Parietal lobe (tissue), 2 donors: ENCODE data around the gene RASA1. TPM values are rescaled to one million over a fixed set of nuclear protein-coding genes. Genes with fewer than 3 reads are reported as not detected.

Source experiments
- small RNA-seq: library from RNA; depleted of rRNA; stranded (forward); fragments of <200 nt; gene quantifications from one replicate; pipeline ENCODE3, GENCODE V24; 2014; ENCODE audit warnings: low replicate concordance
- total RNA-seq: library from RNA; depleted of rRNA; stranded (reverse); fragments of >200 nt; gene quantifications from one replicate; pipeline ENCODE4 v1.2.3, GENCODE V29; 2014

The RASA1 gene
- total RNA-seq, result 81.4 TPM

GRCh38 chr5:87267574-87268125 lies at the start of gene RASA1:
Gene RASA1, plus strand, starts transcription at chr5:87267883. Its CDS starts 569 bp downstream, at chr5:87268452.

GRCh38 chr5:87412630-87413342 lies 145.1 kb downstream of the RASA1 start, which contains the start of gene CCNH:
Gene CCNH, minus strand, starts transcription at chr5:87412930. Its CDS starts 136 bp downstream, at chr5:87412794.

Small RNAs within 50 kb of the gene (small RNA-seq; reads per million reads assigned to genes)
- gene RN7SL629P, result not detected
- not detected for gene RNU6-606P
- not detected for gene RNU6-727P

Other genes with a start within 250 kb of the RASA1 start
- 296 TPM for gene CCNH, start 145.0 kb downstream of the RASA1 start, total RNA-seq